ENCODE results near the gene HRH2.

DNA sequence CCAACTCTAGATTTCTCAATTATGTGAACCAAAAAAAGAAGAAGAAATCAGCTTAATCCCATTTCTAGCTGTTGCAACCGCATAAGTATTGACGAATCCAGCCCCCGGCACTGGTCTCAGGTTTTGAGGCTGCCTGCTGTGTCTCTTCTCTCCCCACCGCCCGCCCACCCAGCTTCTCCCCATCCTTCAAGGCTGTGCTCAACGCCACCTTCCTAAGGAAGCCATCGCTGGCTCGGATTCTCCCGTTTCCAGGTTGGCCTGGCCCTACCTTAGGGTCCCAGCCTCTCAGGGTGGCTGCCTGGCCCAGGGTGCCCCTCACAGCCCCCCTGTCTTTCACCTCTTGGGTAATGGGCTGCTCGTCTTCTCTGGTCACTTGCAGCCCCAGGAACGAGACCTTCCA, 77.8 kb downstream of the HRH2 start:
- TF ChIP-seq, protein P1, sequence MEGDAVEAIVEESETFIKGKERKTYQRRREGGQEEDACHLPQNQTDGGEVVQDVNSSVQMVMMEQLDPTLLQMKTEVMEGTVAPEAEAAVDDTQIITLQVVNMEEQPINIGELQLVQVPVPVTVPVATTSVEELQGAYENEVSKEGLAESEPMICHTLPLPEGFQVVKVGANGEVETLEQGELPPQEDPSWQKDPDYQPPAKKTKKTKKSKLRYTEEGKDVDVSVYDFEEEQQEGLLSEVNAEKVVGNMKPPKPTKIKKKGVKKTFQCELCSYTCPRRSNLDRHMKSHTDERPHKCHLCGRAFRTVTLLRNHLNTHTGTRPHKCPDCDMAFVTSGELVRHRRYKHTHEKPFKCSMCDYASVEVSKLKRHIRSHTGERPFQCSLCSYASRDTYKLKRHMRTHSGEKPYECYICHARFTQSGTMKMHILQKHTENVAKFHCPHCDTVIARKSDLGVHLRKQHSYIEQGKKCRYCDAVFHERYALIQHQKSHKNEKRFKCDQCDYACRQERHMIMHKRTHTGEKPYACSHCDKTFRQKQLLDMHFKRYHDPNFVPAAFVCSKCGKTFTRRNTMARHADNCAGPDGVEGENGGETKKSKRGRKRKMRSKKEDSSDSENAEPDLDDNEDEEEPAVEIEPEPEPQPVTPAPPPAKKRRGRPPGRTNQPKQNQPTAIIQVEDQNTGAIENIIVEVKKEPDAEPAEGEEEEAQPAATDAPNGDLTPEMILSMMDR (IDR thresholded peaks at IDR 0.05; ENCODE audit: low read depth, low read length, poor library complexity, severe bottlenecking), result no peak
- no peak for TF ChIP-seq EZH2phosphoT487 (IDR thresholded peaks at IDR 0.05; ENCODE audit: borderline replicate concordance, low read length)
